NCI-H1417 treated with DMSO at 0.1 percent for 48 hours (cell line): ENCODE results near the gene METTL26.

Experiments
- DNase-seq: peaks from one replicate; lab custom pipeline; 2025; lab: John Stamatoyannopoulos, UW

METTL26 gene

DNA sequence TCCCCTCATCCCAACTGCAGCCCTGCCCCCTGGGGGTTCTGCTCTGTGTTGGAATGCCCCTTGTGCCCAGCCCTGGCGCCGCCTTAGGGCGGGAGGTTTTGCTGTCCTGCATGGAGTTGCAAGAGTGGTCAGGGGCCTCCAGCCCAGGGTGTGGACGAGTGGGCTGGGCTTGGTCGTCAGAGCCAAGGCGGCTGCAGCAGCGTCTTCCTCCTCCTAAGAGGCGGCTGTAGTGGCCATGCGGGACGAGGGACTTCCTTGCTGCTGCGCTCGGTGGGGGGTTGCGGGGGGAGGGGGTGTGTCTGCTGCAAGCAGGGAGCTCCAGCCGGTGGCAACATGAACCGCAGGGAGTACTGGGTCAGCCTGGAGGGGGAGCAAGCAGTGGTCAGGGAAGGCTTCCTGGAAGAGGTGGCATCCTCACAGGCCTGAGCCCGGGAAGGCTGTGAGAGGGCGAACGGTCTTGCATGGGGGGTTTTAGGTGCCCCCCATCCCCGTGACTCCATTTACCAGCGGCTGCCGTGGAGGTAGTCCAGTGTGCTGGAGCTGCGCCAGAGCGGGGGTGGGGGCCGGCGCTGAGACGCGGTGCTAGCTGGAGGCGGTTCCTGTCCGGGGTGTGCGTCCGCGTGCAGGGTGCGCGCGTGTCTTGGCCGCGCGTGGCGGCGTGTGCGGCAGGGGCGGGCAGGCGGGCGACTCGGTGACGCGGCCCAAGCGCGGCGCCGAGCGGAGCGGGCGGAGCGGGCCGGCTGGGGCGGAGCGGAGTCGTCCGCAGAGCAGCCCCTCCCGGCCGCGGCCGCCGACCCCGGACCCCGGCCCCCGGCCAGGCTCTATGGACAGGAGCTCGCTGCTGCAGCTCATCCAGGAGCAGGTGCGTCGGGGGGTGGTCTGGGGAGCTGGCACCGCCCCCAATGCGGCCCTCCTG, 39.1 kb upstream of the METTL26 start, which contains the start of gene RHBDL1:
Gene RHBDL1 (plus strand): TSS at position 704 of the 916 bp plus-strand sequence. CDS start 120 bp downstream, at position 824.
- DNase-seq: no peak

DNA sequence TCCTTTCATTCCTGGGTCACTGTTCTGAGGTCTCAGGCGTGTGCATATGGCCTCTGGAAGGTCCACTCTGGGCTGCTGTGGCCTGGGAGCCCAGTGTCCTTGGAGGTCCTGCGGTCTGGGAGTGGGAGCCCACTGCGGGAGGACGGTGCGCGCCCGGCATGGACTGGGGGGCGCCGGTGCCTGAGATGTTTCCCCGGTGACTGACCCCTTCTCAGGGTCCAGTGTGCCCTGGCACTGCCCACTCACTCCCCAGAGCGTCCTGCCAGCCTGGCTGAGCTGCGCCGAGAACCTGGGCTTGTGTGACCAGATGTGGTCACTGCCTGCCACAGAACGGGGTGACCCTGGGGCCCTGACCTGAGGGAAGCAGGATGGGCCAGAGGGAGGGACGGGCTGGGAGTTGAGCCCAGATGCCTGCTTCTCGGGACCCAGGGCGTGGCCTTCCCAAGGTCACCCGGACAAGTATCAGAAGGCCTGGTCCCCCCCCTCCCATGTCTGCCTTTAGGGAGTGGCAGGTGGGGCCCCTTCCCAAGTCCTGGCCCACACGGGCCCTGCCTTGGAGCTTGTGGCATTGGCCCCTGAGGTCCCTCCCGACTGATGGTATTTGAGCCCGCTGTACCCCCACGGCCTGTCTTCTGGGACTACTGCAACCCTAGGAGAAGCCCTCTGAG, 38.2 kb upstream of the METTL26 start:
- no peak for DNase-seq

DNA sequence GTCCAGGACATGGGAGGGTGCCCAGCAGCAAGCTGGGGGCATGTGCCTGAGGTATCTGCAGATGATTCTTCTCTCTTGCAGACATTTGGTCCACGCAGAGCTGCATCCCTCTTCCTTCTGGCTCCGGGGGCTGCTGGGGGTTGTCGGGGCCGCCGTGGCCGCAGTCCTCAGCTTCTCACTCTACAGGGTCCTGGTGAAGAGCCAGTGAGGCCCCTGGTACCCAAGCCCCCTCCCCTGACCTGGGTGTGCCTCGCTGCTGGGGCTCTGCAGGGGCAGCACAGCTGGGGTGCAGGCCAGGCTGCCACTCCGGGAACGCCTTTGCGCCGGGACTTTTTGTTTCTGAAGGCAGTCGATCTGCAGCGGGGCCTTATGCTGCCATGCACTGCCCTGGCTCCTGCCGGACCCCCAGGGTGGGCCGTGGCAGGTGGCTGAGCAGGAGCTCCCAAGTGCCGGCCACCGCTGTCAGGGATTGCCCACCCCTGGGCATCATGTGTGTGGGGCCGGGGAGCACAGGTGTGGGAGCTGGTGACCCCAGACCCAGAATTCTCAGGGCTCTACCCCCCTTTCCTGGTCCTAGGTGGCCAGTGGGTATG, 37.4 kb upstream of the METTL26 start:
- no peak for DNase-seq

- no peak for DNase-seq
Observed at GRCh38 chr16:672851-673250, 36.7 kb upstream of the METTL26 start.

DNA sequence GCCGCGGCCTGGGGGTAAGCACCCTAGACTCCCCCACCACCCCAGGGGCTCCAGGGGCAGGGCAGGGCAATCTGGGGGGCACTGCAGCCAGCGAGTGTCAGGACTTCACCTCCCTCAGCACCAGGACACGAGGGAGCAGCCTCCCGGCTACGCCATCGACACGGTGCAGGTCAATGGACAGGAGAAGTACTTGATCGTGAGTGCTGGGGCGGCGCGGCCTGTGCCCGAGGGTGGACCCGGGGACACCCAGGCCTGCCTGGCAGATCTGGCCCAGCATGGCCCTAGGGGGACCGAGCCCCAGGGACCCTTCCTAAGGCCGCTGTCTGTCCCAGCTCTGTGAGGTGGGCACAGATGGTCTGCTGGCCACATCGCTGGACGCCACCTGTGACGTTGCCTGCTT, 36.3 kb upstream of the METTL26 start:
- DNase-seq: no peak

GRCh38 chr16:671353-672131, 35.4 kb upstream of the METTL26 start:
- DNase-seq: no peak

DNA sequence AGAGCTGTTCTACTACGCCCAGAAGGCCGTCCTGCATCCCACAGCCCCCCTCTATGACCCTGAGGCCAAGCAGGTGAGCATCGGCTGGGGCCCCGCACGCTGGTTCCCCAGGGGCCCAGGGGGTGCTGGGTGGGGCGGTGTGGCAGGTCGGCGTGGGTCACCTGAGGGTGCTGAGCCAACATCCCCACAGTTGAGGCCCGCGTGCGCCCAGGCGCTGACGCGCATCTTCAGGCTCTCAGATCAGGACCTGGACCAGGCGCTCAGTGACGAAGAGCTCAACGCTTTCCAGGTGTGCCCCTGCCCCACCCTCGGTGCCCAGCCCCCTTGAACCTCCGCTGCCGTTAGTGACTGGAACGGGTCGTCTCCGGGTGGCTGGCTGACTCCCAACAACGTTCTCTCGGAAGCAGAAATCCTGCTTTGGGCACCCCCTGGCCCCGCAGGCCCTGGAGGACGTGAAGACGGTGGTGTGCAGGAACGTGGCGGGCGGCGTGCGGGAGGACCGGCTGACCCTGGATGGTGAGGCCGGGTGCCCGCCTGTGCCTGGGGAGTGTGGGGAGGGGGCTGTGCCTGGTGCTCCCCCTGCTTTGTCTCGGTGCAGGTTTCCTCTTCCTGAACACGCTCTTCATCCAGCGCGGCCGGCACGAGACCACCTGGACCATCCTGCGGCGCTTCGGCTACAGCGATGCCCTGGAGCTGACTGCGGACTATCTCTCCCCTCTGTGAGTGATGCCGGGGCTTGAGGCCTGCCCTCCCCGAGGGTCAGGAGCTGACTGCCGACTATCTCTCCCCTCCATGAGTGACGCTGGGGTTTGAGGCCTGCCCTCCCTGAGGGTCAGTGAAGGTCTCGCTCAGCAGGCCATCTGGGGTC, 34.6 kb upstream of the METTL26 start:
- no peak for DNase-seq

DNA sequence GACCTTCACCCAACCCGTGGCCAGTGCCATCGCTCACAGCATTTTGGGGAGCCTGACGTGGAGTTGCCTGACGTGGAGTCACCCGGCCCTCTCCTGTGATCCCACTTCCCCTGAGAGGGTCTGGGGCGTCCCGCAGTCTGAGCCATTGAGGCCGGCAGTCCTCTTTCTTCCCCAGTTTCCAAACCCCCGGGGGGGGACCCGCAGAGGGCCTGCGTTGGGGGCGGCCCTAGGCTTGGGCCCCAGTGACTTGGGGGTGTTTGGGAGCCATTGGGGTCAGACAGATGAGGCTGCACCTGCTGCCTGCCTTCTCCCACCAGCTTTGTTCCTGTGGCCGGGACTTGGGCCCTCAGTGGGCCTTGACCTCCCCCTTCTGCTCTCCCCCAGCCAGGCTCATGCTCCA, 33.6 kb upstream of the METTL26 start:
- no peak for DNase-seq

- DNase-seq: no peak
Observed at GRCh38 chr16:668519-669171, 32.5 kb upstream of the METTL26 start.

DNA sequence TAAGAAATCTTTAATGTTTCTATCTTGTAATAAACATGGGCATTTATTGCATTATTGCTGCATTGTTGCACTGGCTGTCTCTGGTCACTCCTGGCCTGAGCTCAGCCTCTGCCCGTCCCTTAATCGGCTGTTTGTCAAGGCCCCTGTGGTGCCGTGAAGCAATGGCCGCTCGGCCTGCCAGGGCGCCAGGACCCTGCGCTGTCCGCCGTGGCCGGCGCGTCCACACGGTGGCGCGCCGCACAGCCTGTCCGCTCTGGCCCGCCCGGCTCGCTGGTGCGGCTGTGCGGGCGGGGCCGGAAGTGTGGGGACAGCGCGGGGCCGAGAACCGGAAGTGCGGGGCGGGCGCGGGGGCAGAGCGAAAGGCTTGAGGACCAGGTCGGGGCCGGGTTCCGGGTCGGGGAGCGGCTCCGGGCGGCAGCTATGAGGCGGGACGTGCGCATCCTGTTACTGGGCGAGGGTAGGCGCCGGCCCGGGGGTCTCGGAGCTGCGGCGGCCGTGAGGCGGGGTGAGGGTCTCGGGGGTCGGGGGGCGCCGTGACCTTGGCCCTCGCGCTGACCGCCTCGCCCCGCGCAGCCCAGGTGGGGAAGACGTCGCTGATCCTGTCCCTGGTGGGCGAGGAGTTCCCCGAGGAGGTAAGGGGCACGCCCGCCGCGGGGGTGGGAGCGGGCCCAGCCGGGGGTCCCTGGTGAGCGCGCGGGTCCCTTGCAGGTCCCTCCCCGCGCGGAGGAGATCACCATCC, 31.8 kb upstream of the METTL26 start, which contains the start of gene RHOT2:
Gene RHOT2 (plus strand): TSS at position 353 of the 739 bp plus-strand sequence. CDS start 68 bp downstream, at position 421.
- peak; percentile 67 for DNase-seq

DNA sequence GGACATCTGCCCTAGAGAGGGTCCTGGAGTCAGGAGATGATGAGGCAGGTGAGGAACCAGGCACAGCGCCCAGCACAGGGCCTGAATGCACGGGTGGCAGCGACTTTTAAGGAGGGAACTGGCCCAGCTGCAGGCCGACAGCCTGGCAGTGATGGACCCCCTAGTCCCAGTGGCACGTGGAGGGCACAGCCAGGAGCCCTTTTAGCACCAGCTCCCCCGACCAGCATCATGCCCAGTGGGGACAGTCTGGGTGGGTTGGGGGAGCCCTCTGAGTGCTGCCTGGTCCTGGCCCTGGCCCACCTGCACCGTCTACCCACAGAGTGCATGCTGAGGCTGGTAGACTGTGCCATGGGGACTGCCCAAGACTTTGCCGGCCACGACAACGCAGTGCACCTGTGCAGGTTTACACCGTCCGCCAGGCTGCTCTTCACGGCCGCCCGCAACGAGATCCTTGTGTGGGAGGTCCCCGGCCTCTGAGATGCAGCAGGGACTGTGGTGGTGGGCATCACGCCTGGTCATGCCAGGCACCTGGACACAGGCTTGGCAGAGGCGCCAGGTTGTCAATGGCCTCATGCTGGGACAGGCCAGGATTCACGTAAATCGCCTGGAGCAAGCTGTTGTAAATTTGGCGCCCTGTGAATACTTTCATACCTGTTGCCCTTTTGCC, 31.1 kb upstream of the METTL26 start:
- no peak for DNase-seq

GRCh38 chr16:666572-666971, 30.5 kb upstream of the METTL26 start:
- no peak for DNase-seq

DNA sequence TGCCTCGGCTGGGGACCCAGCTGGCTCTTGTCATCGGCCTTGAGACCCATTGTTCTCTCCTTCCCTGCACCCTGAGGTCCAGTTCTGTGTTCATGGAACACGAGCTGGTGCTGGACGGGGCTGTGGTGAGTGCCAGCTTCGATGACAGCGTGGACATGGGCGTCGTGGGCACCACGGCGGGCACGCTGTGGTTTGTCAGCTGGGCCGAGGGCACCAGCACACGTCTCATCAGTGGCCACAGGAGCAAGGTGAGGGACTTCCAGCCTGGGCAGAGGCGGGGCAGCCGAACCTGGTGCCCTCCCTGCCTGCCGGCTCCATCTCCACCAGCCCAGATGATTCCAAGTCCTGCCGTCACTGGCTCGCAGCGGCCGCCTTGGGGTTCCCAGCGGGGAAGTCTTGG, 26.5 kb upstream of the METTL26 start:
- no peak for DNase-seq

DNA sequence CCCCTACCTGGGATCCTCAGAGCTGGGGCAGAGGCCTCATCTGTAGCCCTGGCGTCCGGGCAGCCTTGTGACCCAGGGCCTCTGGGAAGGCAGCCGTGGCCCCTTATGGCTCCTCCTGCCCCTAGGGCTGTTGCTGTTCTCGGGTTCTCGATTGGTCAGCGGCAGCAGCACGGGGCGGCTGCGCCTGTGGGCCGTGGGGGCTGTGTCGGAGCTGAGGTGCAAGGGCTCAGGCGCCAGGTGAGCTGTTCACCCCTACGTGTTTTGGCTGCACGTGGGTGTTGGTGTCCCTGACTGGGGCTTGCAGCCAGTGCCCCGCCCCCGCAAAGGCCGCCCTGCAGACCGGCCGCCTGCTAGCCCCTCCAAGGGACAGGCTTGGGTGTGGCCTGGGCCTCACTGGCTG, 26.0 kb upstream of the METTL26 start:
- no peak for DNase-seq

DNA sequence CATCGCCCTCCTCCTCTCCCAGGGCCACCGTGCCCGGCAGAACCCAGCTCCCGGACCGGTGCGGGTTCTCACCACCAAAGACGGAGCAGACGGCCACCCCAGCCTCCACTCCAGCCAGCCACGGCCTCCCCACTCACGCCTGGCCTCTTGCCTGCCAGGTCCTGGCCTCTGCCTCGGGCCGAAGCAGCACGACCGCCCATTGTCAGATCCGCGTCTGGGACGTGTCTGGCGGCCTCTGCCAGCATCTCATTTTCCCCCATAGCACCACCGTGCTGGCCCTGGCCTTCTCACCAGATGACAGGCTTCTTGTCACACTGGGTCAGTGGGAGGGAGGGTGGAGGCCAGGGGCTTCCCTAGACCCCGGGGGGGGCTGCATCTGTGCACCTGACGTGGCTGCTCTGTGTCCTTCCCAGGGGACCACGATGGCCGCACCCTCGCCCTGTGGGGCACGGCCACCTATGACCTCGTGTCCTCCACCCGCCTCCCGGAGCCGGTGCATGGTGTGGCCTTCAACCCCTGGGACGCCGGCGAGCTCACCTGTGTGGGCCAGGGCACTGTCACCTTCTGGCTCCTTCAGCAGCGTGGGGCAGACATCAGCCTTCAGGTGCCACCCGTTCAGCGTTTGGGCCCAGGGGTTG, 25.2 kb upstream of the METTL26 start:
- DNase-seq: no peak

DNA sequence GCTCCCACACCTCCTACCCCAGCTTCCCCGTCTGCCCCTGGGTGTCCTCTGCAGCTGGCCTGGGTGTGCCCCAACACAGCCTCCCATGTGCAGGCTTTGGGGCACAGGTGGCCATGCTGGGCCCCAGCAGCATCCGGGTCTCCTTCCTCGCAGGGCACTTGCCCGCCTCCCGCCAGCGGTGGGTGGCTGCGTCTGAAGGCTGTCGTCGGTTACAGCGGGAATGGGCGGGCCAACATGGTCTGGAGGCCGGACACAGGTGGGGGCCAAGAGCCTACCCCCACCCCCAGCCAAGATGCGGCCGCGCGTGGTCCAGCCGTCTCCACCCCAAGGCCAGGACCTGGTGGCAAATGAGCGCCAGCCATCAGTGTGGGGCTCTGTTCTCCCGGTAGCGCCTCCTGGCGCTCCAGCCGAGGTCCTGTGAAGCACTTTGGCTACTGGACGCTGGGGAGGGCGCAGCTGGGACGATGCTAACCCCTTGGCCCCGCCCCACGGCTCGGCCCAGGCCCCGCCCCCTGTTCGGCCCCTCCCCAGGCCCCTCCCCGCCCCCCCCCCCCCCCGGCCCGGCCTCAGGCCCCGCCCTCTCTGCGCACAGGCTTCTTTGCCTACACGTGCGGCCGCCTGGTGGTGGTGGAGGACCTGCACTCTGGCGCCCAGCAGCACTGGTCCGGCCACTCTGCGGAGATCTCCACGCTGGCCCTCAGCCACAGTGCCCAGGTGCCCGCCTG, 24.5 kb upstream of the METTL26 start:
- peak; percentile 10 for DNase-seq

DNA sequence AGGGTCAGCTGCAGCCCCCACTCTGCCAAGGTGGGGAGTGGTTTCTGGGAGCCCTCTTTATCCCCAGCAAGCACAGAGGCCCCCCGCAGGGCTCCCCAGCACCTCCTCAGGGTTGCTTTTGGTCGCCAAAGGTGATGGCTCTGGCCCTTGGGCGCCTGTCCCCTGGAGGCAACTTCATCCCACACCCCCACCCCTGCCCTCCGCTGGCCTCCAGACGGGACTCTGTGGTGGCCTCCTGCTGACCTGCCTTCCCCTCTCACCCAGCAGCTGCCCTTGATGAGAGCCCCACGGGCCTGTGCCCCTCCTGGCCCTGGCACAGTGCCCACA, 24.0 kb upstream of the METTL26 start:
- DNase-seq: no peak

DNA sequence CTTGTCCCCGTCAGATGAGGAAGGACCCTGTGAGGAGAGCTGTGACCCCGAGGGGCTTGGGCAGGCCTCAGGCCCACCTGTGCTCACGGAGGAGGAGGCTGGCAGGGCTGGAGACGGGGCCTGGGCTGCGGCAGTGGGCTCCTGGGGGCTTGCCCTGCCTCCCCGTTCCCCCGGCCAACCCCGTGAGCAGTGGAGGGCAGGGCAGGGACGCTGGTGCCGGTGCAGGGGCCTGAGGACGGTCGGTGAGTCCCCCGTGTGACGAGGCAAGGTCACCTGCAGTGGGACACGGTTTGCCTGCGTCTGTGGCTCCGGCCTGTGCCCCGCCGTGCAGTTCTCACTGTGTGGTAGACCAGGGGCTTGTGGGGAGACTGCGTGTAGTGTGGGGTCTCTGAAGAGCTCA, 23.5 kb upstream of the METTL26 start:
- no peak for DNase-seq
